DOHH2 (cell line): ENCODE measurements around the gene SMIM36.
"Not testable (repeated sequence)": the region's sequence is repeated elsewhere in the genome, so short reads cannot be mapped to it uniquely, and the experiment has no call there.

Source experiments
- H3F3A ChIP-seq: fragments of 200-600 bp; sonication (generic), shearing (Covaris generic); 2 replicates; pipeline ENCODE4 v1.6.0; 2016; ENCODE audit warnings: antibody characterized with exemption, mild to moderate bottlenecking; ENCODE audit not compliant: control insufficient read depth, insufficient read depth
- H3K27ac ChIP-seq: fragments of 200-600 bp; sonication (generic); 2 replicates; pipeline ENCODE4 v1.5.1; 2014; ENCODE audit warnings: low read depth, mild to moderate bottlenecking, low read length, moderate library complexity
- H3K27me3 ChIP-seq: fragments of 200-600 bp; sonication (generic); 2 replicates; pipeline ENCODE4 v1.6.1; 2014; ENCODE audit warnings: mild to moderate bottlenecking, low read length, mixed read lengths; ENCODE audit not compliant: control insufficient read depth
- H3K36me3 ChIP-seq: fragments of 200-600 bp; sonication (generic); 2 replicates; pipeline ENCODE4 v1.6.1; 2014; ENCODE audit warnings: mild to moderate bottlenecking, low read length, moderate library complexity, mixed read lengths; ENCODE audit not compliant: control insufficient read depth
- H3K4me1 ChIP-seq: fragments of 200-600 bp; sonication (generic); 2 replicates; pipeline ENCODE4 v1.6.1; 2014; ENCODE audit warnings: mild to moderate bottlenecking, low read length, mixed read lengths; ENCODE audit not compliant: control insufficient read depth
- H3K4me2 ChIP-seq: fragments of 200-600 bp; sonication (generic); 2 replicates; pipeline ENCODE4 v1.6.0; 2014; ENCODE audit warnings: mild to moderate bottlenecking, low read length, moderate library complexity
- H3K4me3 ChIP-seq: fragments of 200-600 bp; sonication (generic); 2 replicates; pipeline ENCODE4 v1.5.1; 2014; ENCODE audit warnings: mild to moderate bottlenecking, low read length, mixed read lengths
- H3K79me2 ChIP-seq: fragments of 200-600 bp; sonication (generic); 2 replicates; pipeline ENCODE4 v1.6.1; 2014; ENCODE audit warnings: mild to moderate bottlenecking, low read length, mixed read lengths; ENCODE audit not compliant: control insufficient read depth
- H3K9me2 ChIP-seq: fragments of 200-600 bp; sonication (generic); replicated peaks from 2 replicates; pipeline ENCODE4 v1.6.1; 2014; ENCODE audit warnings: mild to moderate bottlenecking, low read length, mixed read lengths; ENCODE audit not compliant: control insufficient read depth
- H3K9me3 ChIP-seq: fragments of 200-600 bp; sonication (generic); 2 replicates; pipeline ENCODE4 v1.6.1; 2014; ENCODE audit warnings: antibody characterized with exemption, low read length, mixed read lengths; ENCODE audit not compliant: control insufficient read depth, insufficient read depth
- H4K20me1 ChIP-seq: fragments of 200-600 bp; sonication (generic); 2 replicates; pipeline ENCODE4 v1.6.0; 2014; ENCODE audit warnings: low read depth, mild to moderate bottlenecking, antibody characterized with exemption, low read length, moderate library complexity; ENCODE audit not compliant: control insufficient read depth, insufficient read depth
- CTCF ChIP-seq: fragments of 200-600 bp; sonication (generic); IDR thresholded peaks from one replicate; pipeline ENCODE4 v1.5.1; 2014; ENCODE audit warnings: antibody characterized with exemption, mild to moderate bottlenecking, low read depth, low read length; ENCODE audit not compliant: poor library complexity, severe bottlenecking
- EZH2phosphoT487 ChIP-seq: fragments of 200-600 bp; sonication (generic); IDR thresholded peaks from 2 replicates; pipeline ENCODE4 v1.6.1; 2017; ENCODE audit warnings: borderline replicate concordance, mild to moderate bottlenecking, antibody characterized with exemption, low read length, moderate library complexity, mixed read lengths

The SMIM36 gene

GRCh38 chr17:55446581-55447205 lies 64.6 kb downstream of the SMIM36 start:
- peaks cover 10% of the 10 kb centered on the region for H3K4me1 ChIP-seq
- no peak for TF ChIP-seq EZH2phosphoT487
- TF ChIP-seq CTCF = no peak

GRCh38 chr17:55446004-55446403 lies 65.2 kb downstream of the SMIM36 start:
- H3K9me2 ChIP-seq, H3K27me3 ChIP-seq, H3K36me3 ChIP-seq, H3F3A ChIP-seq, H3K4me2 ChIP-seq, H3K27ac ChIP-seq, H3K9me3 ChIP-seq, H3K79me2 ChIP-seq, H4K20me1 ChIP-seq, H3K4me3 ChIP-seq: not testable (repeated sequence)
- peaks cover 10% of the 10 kb centered on the region for H3K4me1 ChIP-seq

More at GRCh38 chr17:55446581-55447205, 64.6 kb downstream of the SMIM36 start:
- Histone ChIP-seq H3K4me2 (no peak overlapping the region), H3K9me2 (no peaks in the 10 kb centered on the region), H3K4me3 (no peak overlapping the region), H3K36me3 (no peaks in the 10 kb centered on the region), H4K20me1 (no peaks in the 10 kb centered on the region), H3K27ac (no peak overlapping the region), H3K79me2 (no peaks in the 10 kb centered on the region), H3K27me3 (no peaks in the 10 kb centered on the region), H3F3A (no peaks in the 10 kb centered on the region), H3K9me3 (no peaks in the 10 kb centered on the region)

- H3K36me3 ChIP-seq = no peaks in the 10 kb centered on the region
- H3K79me2 ChIP-seq = no peaks in the 10 kb centered on the region
- H3K27me3 ChIP-seq = no peaks in the 10 kb centered on the region
- H3K9me2 ChIP-seq = no peaks in the 10 kb centered on the region
- no peaks in the 10 kb centered on the region for H4K20me1 ChIP-seq
- H3F3A ChIP-seq = no peaks in the 10 kb centered on the region
- peaks cover 10% of the 10 kb centered on the region for H3K4me1 ChIP-seq
- no peak overlapping the region for H3K4me2 ChIP-seq
- H3K4me3 ChIP-seq = no peak overlapping the region
- TF ChIP-seq EZH2phosphoT487 (no peak), CTCF (no peak)
- H3K27ac ChIP-seq = no peak overlapping the region
- no peaks in the 10 kb centered on the region for H3K9me3 ChIP-seq
Measured at GRCh38 chr17:55444471-55445441, 66.5 kb downstream of the SMIM36 start.

- TF ChIP-seq CTCF (no peak), EZH2phosphoT487 (no peak)
- H3K4me2 ChIP-seq = no peak overlapping the region
Measured at GRCh38 chr17:55443904-55444303, 67.3 kb downstream of the SMIM36 start.

More at GRCh38 chr17:55443904-55444303, 67.3 kb downstream of the SMIM36 start:
- Histone ChIP-seq H3K79me2 (no peaks in the 10 kb centered on the region), H3K9me2 (no peaks in the 10 kb centered on the region), H3K27ac (no peak overlapping the region), H3K36me3 (no peaks in the 10 kb centered on the region), H3K9me3 (no peaks in the 10 kb centered on the region), H3K27me3 (no peaks in the 10 kb centered on the region), H3K4me1 (peaks cover 18% of the 10 kb centered on the region), H4K20me1 (no peaks in the 10 kb centered on the region), H3F3A (no peaks in the 10 kb centered on the region; the same call in 1 of the 2 replicates), H3K4me3 (no peak overlapping the region)
